A549 (cell line): ENCODE results near the gene SP5. TPM values are rescaled to one million over a fixed set of nuclear protein-coding genes. Genes with fewer than 3 reads are reported as not detected.
"Not testable (repeated sequence)": the region's sequence is repeated elsewhere in the genome, so short reads cannot be mapped to it uniquely, and the experiment has no call there.

Experiments
- ATAC-seq, 2 experiments: fragments of 200-7000 bp in 1 of 2; fragments of >200 bp in 1 of 2; cut with Nextera tagmentation in 1 of 2; cut with Tn5 transposase in 1 of 2; 3 replicates each; pipeline versions ENCODE4 v1.8.0 to v1.9.1; 2018 to 2020; ENCODE audit warnings: mild to moderate bottlenecking in 1 of 2, moderate library complexity in 1 of 2
- CTCF ChIA-PET: fragments of 300-600 bp; sonication (Branson Sonifier 250); formaldehyde crosslinking; extraction: SDS; loops from one replicate; lab custom pipeline; 2021; ENCODE audit warnings: antibody characterized with exemption, inconsistent platforms; lab: Yijun Ruan, JAX
- POLR2A ChIA-PET: fragments of 350-600 bp; formaldehyde crosslinking; extraction: SDS; loops from one replicate; lab custom pipeline; 2021; ENCODE audit warnings: antibody characterized with exemption, inconsistent platforms; lab: Yijun Ruan, JAX
- DNase-seq, 2 experiments: peaks; one replicate each; pipeline versions ENCODE4 v3.0.0 to v3.0.0-alpha.2; 2011 to 2016; ENCODE audit warnings: low read depth in 1 of 2, low spot score in 1 of 2
- FAIRE-seq: peaks from 2 replicates; lab custom pipeline; 2011; peaks lifted over from hg19 to GRCh38; lab: Jason Lieb, UNC
- H3K27ac ChIP-seq, 2 experiments: fragments of >200 bp; sonication (Bioruptor Twin); formaldehyde crosslinking; 3 replicates each; pipeline ENCODE4 v1.5.1; 2016 to 2017
- H3K4me1 ChIP-seq: fragments of >200 bp; sonication (Bioruptor Twin); formaldehyde crosslinking; 3 replicates; pipeline ENCODE4 v1.6.1; 2016
- H3K4me2 ChIP-seq: fragments of >200 bp; sonication (Bioruptor Twin); formaldehyde crosslinking; 3 replicates; pipeline ENCODE4 v1.6.1; 2016
- H3K4me3 ChIP-seq: fragments of >200 bp; sonication (Bioruptor Twin); formaldehyde crosslinking; 3 replicates; pipeline ENCODE4 v1.5.1; 2016
- H3K9me3 ChIP-seq: fragments of >200 bp; sonication (Bioruptor Twin); formaldehyde crosslinking; 3 replicates; pipeline ENCODE4 v1.6.1; 2016
- EHF ChIP-seq: fragments of 250-450 bp; sonication (Bioruptor Pico); IDR thresholded peaks from 2 replicates; pipeline ENCODE4 v1.5.0; 2020; ENCODE audit warnings: mild to moderate bottlenecking
- EHMT2 ChIP-seq: fragments of 200-600 bp; sonication (generic); IDR thresholded peaks from 2 replicates; pipeline ENCODE4 v1.6.1; 2016; ENCODE audit warnings: antibody characterized with exemption, low read depth, mild to moderate bottlenecking, moderate library complexity
- ESRRA ChIP-seq: fragments of 150-350 bp; IDR thresholded peaks from 2 replicates; pipeline ENCODE4 v1.6.1; 2014; ENCODE audit warnings: mild to moderate bottlenecking, low read length, borderline replicate concordance
- HDAC2 ChIP-seq: fragments of 200-600 bp; sonication (generic); IDR thresholded peaks from 2 replicates; pipeline ENCODE4 v1.6.1; 2016
- JUN ChIP-seq, 2 experiments: fragments of >200 bp; sonication (Bioruptor Twin); formaldehyde crosslinking; IDR thresholded peaks; 2 replicates in 1 of 2; 3 replicates in 1 of 2; pipeline ENCODE4 v1.6.1; 2016 to 2017
- KDM5A ChIP-seq: fragments of 200-600 bp; sonication (generic); IDR thresholded peaks from 2 replicates; pipeline ENCODE4 v1.6.1; 2016; ENCODE audit warnings: antibody characterized with exemption, mild to moderate bottlenecking
- MAFK ChIP-seq: fragments of 450-650 bp; IDR thresholded peaks from 2 replicates; pipeline ENCODE4 v1.6.1; 2014; ENCODE audit not compliant: partially characterized antibody
- MAZ ChIP-seq: fragments of 150-350 bp; IDR thresholded peaks from 2 replicates; pipeline ENCODE4 v1.6.1; 2014; ENCODE audit warnings: antibody characterized with exemption, low read depth, low read length, borderline replicate concordance
- NR3C1 ChIP-seq: fragments of >200 bp; sonication (Bioruptor Twin); formaldehyde crosslinking; IDR thresholded peaks from 3 replicates; pipeline ENCODE4 v1.6.1; 2017
- PHF8 ChIP-seq: fragments of 200-600 bp; sonication (generic); IDR thresholded peaks from 2 replicates; pipeline ENCODE4 v1.6.1; 2016; ENCODE audit warnings: low read depth, mild to moderate bottlenecking, antibody characterized with exemption, moderate library complexity, borderline replicate concordance
- POLR2A ChIP-seq: IDR thresholded peaks from 2 replicates; pipeline ENCODE4 v1.6.1; 2012; ENCODE audit warnings: mild to moderate bottlenecking, low read length
- RFX5 ChIP-seq: fragments of 450-650 bp; IDR thresholded peaks from 2 replicates; pipeline ENCODE4 v1.7.1; 2014; ENCODE audit warnings: antibody characterized with exemption, mild to moderate bottlenecking, moderate library complexity
- ZC3H11A ChIP-seq: fragments of 450-650 bp; IDR thresholded peaks from 2 replicates; pipeline ENCODE4 v1.6.1; 2014; ENCODE audit warnings: antibody characterized with exemption, mild to moderate bottlenecking
- ZSCAN20 ChIP-seq: fragments of 250-450 bp; sonication (Bioruptor Pico); IDR thresholded peaks from 2 replicates; pipeline ENCODE4 v1.8.0; 2022; ENCODE audit warnings: mild to moderate bottlenecking, moderate library complexity
- WGBS: methylation state at CpG from one replicate; pipeline ENCODE4 v1.1.6; 2017; ENCODE audit errors: missing lambda C conversion rate; 5-methylcytosine and 5-hydroxymethylcytosine counted together
- polyA plus RNA-seq, 4 experiments: library from polyadenylated mRNA; depleted of rRNA in 3 of 4; stranded (reverse); fragments of >200 nt; fragmentation: RNase III in 1 of 4; extraction: RNeasy Plus Mini Kit Qiagen cat#74134 plus additional on column Dnase treatment in 1 of 4; gene quantifications; 2 replicates in 3 of 4; 3 replicates in 1 of 4; pipeline ENCODE4 v1.2.3, GENCODE V29; 2011 to 2017
- TF ChIP-seq, protein P1 (sequence below): IDR thresholded peaks from 2 replicates; pipeline ENCODE4 v1.6.1; 2012
- TF ChIP-seq, protein P2 (sequence below): fragments of >200 bp; sonication (Bioruptor Twin); formaldehyde crosslinking; IDR thresholded peaks from 3 replicates; pipeline ENCODE4 v1.6.1; 2016
- TF ChIP-seq, protein P3 (sequence below): fragments of 250-450 bp; sonication (Bioruptor Pico); IDR thresholded peaks from 2 replicates; pipeline ENCODE4 v1.5.0; 2020; ENCODE audit warnings: low read depth, mild to moderate bottlenecking, moderate library complexity
- TF ChIP-seq, protein P4 (sequence below): fragments of 200-600 bp; sonication (generic); IDR thresholded peaks from 2 replicates; pipeline ENCODE4 v1.6.1; 2016; ENCODE audit warnings: antibody characterized with exemption, mild to moderate bottlenecking, moderate library complexity

The SP5 gene
- polyA plus RNA-seq, 2 of the 4 experiments (the other 2 are of a cell fraction) = not detected

DNA sequence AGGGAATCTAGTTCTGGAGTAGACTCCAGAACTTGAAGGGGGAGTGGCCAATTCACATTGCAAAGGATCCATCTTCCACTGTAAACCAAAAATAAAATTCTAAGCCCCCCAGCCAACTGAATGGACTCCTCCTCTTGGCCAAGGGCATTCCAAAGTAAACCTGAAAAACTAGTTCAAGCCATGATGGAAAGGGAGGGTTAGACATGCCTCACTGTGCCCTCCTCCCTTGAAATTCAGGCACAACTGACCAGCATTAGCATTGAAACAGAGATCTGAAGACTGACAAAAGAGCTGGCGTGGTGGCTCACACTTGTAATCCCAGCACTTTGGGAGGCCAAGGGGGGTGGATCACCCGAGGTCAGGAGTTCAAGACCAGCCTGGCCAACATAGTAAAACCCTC lies 19.5 kb downstream of the SP5 start:
- ATAC-seq, H3K4me3 ChIP-seq, H3K4me2 ChIP-seq, POLR2A ChIA-PET, FAIRE-seq, H3K4me1 ChIP-seq, CTCF ChIA-PET, H3K27ac ChIP-seq, DNase-seq, H3K9me3 ChIP-seq: not testable (repeated sequence)
- 0% methylated on average over 2 of the region's 2 CpGs for WGBS

DNA sequence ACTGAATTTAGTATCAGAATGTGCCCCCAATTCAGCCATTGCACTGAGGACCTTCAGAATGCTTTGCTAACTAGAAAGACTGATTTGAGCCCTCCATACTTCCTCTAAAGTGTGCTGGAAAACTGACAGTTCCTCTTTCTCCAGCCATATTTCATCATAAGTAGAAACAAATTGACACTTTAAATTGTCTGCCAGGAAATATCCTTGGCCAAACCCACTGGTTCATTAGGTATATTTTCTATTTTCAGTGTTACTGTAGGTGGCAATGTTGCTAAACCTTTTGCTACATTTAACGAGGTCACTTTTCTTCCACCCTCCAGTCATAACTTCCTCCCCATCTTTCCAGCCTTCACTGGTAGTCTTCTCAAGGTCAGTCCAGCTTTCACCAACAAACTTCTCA lies 21.5 kb downstream of the SP5 start:
- POLR2A ChIA-PET = no interaction called here
- H3K4me3 ChIP-seq = no peak overlapping the region
- TF ChIP-seq JUN (IDR thresholded peaks at IDR 0.05) = no peak
- no peak for TF ChIP-seq MAZ
- TF ChIP-seq EHMT2 = no peak
- no peak for TF ChIP-seq RFX5
- TF ChIP-seq ESRRA = no peak
- TF ChIP-seq, protein P1, sequence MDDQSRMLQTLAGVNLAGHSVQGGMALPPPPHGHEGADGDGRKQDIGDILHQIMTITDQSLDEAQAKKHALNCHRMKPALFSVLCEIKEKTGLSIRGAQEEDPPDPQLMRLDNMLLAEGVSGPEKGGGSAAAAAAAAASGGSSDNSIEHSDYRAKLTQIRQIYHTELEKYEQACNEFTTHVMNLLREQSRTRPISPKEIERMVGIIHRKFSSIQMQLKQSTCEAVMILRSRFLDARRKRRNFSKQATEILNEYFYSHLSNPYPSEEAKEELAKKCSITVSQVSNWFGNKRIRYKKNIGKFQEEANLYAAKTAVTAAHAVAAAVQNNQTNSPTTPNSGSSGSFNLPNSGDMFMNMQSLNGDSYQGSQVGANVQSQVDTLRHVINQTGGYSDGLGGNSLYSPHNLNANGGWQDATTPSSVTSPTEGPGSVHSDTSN = no peak
- no peak for TF ChIP-seq ZC3H11A
- TF ChIP-seq, protein P2, sequence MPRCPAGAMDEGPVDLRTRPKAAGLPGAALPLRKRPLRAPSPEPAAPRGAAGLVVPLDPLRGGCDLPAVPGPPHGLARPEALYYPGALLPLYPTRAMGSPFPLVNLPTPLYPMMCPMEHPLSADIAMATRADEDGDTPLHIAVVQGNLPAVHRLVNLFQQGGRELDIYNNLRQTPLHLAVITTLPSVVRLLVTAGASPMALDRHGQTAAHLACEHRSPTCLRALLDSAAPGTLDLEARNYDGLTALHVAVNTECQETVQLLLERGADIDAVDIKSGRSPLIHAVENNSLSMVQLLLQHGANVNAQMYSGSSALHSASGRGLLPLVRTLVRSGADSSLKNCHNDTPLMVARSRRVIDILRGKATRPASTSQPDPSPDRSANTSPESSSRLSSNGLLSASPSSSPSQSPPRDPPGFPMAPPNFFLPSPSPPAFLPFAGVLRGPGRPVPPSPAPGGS = no peak
- TF ChIP-seq KDM5A = no peak
- no peak for TF ChIP-seq PHF8
- no peak for TF ChIP-seq POLR2A
- no peak for TF ChIP-seq HDAC2
- no peak for TF ChIP-seq MAFK
- TF ChIP-seq NR3C1 = no peak
- TF ChIP-seq, all 56 proteins: peak for 0
- ATAC-seq (no peak), DNase-seq (no peak), FAIRE-seq (no peak)
- H3K4me2 ChIP-seq = no peak overlapping the region
- H3K4me1 ChIP-seq = 0 out of 3 replicates have a peak, but pooled peaks cover 9% of the 10 kb centered on the region
- CTCF ChIA-PET = no interaction called here
- WGBS = 21% methylated on average over 1 of the region's 1 CpG
- H3K9me3 ChIP-seq = no peaks in the 10 kb centered on the region
- no peak overlapping the region for H3K27ac ChIP-seq

DNA sequence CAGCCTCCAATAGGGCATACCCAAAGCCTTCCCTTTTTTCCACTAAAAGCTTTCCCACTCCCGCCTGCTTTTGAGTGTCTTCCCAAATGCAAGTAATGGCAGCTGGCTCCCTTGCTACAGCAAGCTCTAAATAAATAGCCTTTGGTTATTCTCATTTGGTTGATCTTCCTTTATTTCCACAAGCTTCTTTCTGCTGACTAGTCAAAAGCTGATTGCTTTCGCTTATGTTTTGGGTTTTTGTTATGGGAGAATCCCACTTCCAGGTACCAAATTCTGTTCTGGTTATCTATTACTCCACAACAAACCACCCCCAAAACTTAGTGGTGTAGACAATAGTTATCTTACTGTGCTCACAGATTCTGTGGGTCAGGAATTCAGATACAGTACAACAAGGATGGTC lies 22.3 kb downstream of the SP5 start:
- Histone ChIP-seq H3K4me1 (0 out of 3 replicates have a peak, but pooled peaks cover 9% of the 10 kb centered on the region), H3K27ac (no peak overlapping the region), H3K9me3 (no peaks in the 10 kb centered on the region), H3K4me3 (no peak overlapping the region), H3K4me2 (no peak overlapping the region)
- CTCF ChIA-PET = interaction anchor here (0.6 kb wide), 1 partner anchor 1298 kb away, joined by 4 read pairs; no protein-coding TSS in a partner anchor
- FAIRE-seq = no peak
- DNase-seq = no peak
- whole genome bisulfite sequencing = 86% methylated on average over 2 of the region's 2 CpGs
- POLR2A ChIA-PET = no interaction called here
- no peak for ATAC-seq
- TF ChIP-seq MAFK (peak; percentile 78), ZSCAN20 (CRISPR knock-in tag) (no peak), EHF (CRISPR knock-in tag) (no peak)
- TF ChIP-seq, protein P3, sequence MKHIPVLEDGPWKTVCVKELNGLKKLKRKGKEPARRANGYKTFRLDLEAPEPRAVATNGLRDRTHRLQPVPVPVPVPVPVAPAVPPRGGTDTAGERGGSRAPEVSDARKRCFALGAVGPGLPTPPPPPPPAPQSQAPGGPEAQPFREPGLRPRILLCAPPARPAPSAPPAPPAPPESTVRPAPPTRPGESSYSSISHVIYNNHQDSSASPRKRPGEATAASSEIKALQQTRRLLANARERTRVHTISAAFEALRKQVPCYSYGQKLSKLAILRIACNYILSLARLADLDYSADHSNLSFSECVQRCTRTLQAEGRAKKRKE (CRISPR knock-in tag) = no peak
- TF ChIP-seq, protein P4, sequence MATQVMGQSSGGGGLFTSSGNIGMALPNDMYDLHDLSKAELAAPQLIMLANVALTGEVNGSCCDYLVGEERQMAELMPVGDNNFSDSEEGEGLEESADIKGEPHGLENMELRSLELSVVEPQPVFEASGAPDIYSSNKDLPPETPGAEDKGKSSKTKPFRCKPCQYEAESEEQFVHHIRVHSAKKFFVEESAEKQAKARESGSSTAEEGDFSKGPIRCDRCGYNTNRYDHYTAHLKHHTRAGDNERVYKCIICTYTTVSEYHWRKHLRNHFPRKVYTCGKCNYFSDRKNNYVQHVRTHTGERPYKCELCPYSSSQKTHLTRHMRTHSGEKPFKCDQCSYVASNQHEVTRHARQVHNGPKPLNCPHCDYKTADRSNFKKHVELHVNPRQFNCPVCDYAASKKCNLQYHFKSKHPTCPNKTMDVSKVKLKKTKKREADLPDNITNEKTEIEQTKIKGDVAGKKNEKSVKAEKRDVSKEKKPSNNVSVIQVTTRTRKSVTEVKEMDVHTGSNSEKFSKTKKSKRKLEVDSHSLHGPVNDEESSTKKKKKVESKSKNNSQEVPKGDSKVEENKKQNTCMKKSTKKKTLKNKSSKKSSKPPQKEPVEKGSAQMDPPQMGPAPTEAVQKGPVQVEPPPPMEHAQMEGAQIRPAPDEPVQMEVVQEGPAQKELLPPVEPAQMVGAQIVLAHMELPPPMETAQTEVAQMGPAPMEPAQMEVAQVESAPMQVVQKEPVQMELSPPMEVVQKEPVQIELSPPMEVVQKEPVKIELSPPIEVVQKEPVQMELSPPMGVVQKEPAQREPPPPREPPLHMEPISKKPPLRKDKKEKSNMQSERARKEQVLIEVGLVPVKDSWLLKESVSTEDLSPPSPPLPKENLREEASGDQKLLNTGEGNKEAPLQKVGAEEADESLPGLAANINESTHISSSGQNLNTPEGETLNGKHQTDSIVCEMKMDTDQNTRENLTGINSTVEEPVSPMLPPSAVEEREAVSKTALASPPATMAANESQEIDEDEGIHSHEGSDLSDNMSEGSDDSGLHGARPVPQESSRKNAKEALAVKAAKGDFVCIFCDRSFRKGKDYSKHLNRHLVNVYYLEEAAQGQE = no peak
